ENCODE results near the gene ZNF407.

DNA sequence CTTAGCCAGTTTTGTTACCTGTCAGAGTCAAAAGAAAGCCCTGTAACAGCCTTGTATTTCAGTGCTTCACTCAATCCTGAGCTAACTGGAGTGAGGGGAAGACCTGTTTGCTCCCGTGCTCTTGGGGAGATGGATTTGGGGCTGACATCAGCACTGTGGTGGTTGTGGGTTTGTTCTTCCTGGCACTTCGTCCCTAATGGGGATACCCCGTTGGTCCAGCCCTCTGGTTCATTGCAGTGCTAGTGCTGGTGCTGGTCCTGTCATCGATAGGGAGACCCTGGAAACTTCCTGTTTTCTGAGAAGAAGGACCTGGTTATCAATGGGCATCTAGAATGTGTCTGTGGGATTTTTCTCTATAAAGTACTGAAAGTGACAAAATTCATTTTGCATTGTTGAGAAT is 205.4 kb downstream of the ZNF407 start:
- TF ChIP-seq, protein P1, sequence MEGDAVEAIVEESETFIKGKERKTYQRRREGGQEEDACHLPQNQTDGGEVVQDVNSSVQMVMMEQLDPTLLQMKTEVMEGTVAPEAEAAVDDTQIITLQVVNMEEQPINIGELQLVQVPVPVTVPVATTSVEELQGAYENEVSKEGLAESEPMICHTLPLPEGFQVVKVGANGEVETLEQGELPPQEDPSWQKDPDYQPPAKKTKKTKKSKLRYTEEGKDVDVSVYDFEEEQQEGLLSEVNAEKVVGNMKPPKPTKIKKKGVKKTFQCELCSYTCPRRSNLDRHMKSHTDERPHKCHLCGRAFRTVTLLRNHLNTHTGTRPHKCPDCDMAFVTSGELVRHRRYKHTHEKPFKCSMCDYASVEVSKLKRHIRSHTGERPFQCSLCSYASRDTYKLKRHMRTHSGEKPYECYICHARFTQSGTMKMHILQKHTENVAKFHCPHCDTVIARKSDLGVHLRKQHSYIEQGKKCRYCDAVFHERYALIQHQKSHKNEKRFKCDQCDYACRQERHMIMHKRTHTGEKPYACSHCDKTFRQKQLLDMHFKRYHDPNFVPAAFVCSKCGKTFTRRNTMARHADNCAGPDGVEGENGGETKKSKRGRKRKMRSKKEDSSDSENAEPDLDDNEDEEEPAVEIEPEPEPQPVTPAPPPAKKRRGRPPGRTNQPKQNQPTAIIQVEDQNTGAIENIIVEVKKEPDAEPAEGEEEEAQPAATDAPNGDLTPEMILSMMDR (tag by site-specific recombination; IDR thresholded peaks at IDR 0.05) = no peak
- no peak for TF ChIP-seq ZSCAN23 (tag by site-specific recombination; IDR thresholded peaks at IDR 0.05)
- no peak for TF ChIP-seq TCF7L2 (IDR thresholded peaks at IDR 0.05; ENCODE audit: borderline replicate concordance, low read depth, low read length)
- no peak for TF ChIP-seq SCRT2 (tag by site-specific recombination; IDR thresholded peaks at IDR 0.05)
- TF ChIP-seq ZFP41 (tag by site-specific recombination; IDR thresholded peaks at IDR 0.05; ENCODE audit: borderline replicate concordance) = no peak
- no peak for TF ChIP-seq ZNF558 (tag by site-specific recombination; IDR thresholded peaks at IDR 0.05)
- TF ChIP-seq ZBTB1 (tag by site-specific recombination; IDR thresholded peaks at IDR 0.05) = no peak
- TF ChIP-seq, protein P2, sequence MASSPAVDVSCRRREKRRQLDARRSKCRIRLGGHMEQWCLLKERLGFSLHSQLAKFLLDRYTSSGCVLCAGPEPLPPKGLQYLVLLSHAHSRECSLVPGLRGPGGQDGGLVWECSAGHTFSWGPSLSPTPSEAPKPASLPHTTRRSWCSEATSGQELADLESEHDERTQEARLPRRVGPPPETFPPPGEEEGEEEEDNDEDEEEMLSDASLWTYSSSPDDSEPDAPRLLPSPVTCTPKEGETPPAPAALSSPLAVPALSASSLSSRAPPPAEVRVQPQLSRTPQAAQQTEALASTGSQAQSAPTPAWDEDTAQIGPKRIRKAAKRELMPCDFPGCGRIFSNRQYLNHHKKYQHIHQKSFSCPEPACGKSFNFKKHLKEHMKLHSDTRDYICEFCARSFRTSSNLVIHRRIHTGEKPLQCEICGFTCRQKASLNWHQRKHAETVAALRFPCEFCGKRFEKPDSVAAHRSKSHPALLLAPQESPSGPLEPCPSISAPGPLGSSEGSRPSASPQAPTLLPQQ (tag by site-specific recombination; IDR thresholded peaks at IDR 0.05) = no peak
- TF ChIP-seq ZBTB21 (tag by site-specific recombination; IDR thresholded peaks at IDR 0.05) = no peak
- TF ChIP-seq, protein P3, sequence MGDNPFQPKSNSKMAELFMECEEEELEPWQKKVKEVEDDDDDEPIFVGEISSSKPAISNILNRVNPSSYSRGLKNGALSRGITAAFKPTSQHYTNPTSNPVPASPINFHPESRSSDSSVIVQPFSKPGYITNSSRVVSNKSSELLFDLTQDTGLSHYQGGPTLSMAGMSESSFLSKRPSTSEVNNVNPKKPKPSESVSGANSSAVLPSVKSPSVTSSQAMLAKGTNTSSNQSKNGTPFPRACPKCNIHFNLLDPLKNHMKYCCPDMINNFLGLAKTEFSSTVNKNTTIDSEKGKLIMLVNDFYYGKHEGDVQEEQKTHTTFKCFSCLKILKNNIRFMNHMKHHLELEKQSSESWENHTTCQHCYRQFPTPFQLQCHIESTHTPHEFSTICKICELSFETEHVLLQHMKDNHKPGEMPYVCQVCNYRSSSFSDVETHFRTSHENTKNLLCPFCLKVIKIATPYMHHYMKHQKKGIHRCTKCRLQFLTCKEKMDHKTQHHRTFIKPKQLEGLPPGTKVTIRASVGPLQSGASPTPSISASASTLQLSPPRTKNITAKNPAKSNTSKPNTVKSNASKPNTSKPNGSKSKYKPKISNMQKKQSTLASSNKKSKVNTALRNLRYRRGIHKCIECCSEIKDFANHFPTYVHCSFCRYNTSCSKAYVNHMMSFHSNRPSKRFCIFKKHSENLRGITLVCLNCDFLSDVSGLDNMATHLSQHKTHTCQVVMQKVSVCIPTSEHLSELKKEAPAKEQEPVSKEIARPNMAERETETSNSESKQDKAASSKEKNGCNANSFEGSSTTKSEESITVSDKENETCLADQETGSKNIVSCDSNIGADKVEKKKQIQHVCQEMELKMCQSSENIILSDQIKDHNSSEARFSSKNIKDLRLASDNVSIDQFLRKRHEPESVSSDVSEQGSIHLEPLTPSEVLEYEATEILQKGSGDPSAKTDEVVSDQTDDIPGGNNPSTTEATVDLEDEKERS (tag by site-specific recombination; IDR thresholded peaks at IDR 0.05) = no peak
- TF ChIP-seq ZFP69B (tag by site-specific recombination; IDR thresholded peaks at IDR 0.05) = no peak
- TF ChIP-seq, protein P4, sequence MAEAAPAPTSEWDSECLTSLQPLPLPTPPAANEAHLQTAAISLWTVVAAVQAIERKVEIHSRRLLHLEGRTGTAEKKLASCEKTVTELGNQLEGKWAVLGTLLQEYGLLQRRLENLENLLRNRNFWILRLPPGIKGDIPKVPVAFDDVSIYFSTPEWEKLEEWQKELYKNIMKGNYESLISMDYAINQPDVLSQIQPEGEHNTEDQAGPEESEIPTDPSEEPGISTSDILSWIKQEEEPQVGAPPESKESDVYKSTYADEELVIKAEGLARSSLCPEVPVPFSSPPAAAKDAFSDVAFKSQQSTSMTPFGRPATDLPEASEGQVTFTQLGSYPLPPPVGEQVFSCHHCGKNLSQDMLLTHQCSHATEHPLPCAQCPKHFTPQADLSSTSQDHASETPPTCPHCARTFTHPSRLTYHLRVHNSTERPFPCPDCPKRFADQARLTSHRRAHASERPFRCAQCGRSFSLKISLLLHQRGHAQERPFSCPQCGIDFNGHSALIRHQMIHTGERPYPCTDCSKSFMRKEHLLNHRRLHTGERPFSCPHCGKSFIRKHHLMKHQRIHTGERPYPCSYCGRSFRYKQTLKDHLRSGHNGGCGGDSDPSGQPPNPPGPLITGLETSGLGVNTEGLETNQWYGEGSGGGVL (tag by site-specific recombination; IDR thresholded peaks at IDR 0.05) = no peak

Measured in HEK293 (cell line).